GM10266 (cell line): Measurements from ENCODE around the gene DLG2.

Source experiments
- DNase-seq: peaks from one replicate; pipeline ENCODE4 v3.0.0; 2012; ENCODE audit errors: extremely low spot score
- TF ChIP-seq, protein P1 (sequence below): IDR thresholded peaks from 2 replicates; pipeline ENCODE4 v1.5.1; 2012; ENCODE audit warnings: mild to moderate bottlenecking, low read depth; ENCODE audit not compliant: control insufficient read depth, insufficient read depth; ENCODE audit errors: missing control alignments

The DLG2 gene

DNA sequence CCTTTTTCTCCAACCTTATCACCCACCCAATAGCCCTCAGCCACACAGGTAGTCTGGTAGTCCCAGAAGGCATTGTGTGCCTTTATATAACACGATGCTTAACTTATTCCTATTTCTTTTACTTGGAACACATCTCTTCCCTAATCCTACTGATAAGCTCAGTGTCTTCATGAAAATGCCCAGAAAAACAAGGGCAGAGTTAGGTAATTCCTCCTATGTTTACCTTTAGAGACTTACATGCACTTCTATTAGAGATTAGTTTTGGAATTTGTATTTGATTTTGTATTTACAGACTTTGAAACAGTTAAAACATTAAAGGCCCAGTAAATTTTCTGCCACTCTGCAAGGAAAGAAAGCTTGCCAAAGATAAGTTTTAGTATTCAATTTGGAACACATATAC, 1703.2 kb downstream of the DLG2 start:
- DNase-seq, result no peak

DNA sequence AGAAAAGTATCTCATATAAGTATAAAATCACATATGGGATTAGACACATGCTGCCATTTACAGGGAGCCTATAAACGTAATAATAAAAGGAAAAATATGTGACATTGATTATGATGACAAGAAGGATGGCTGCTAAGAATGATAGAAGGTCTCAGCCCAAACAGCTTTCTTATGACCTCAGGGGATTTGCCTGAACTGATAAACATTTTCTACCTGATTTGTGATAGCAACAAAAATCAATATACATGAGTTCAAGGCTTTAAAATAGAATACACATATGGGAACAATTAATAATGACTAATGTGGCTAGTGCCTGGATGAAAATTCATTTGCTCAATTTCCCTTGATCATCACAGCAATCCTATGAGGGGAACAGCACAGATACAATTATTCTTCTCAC, 1704.2 kb downstream of the DLG2 start:
- DNase-seq, result no peak
- TF ChIP-seq, protein P1, sequence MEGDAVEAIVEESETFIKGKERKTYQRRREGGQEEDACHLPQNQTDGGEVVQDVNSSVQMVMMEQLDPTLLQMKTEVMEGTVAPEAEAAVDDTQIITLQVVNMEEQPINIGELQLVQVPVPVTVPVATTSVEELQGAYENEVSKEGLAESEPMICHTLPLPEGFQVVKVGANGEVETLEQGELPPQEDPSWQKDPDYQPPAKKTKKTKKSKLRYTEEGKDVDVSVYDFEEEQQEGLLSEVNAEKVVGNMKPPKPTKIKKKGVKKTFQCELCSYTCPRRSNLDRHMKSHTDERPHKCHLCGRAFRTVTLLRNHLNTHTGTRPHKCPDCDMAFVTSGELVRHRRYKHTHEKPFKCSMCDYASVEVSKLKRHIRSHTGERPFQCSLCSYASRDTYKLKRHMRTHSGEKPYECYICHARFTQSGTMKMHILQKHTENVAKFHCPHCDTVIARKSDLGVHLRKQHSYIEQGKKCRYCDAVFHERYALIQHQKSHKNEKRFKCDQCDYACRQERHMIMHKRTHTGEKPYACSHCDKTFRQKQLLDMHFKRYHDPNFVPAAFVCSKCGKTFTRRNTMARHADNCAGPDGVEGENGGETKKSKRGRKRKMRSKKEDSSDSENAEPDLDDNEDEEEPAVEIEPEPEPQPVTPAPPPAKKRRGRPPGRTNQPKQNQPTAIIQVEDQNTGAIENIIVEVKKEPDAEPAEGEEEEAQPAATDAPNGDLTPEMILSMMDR, result no peak

More for the DNA sequence above, 1703.2 kb downstream of the DLG2 start:
- TF ChIP-seq, protein P1, result no peak

DNA sequence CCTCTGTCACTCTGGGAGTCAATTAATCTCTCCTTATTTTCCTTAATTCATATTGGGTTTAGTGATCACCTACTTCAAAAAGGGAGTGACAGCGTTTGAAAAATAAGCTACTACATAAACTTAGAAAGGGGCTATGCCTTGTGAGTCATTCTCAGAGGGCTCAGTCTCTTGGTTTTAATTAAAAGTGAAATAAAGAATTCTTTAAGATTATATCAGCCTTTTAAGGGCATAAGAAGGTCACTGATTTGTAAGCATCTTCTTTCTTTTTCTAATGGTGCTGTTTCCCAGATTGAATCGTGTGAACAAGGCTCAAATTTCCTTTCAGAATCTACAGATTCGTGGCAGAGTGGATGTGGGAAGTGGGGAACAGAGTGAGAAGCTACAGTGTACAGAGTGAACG, 1704.8 kb downstream of the DLG2 start:
- no peak for DNase-seq
- TF ChIP-seq, protein P1, result no peak

DNA sequence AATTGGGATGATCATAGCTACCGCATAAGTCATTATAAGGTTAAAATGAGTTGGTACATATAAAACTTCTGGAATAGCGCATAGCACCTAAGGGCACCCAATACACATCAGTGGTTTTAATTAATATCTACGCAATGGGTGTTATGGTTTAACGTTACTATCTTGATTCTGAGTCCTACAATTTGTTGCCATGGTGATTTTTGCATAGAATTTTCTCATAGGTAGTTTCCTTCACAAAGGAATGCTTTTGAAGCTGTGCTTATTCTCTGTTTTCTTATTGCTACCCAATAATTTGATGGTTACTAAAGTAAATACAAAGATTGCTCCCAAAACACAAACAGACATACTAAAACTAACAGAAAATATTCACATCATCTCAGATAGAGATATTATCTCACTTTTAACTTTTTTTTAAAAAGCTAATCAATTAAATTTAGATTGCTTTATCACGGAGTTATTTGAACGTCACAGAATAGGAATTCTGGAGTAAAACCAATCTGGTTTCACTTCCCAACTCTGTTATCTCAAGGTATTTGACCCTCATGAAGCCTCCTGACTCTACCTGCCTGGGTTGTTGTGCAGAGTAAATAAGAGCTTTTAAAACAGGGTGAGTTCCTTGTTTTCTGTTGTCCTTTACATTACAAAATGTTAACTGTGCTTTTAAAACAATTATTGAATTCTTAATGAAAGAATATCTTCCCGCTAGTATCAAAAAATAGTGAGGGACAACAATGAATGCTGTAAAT, 1705.5 kb downstream of the DLG2 start:
- TF ChIP-seq, protein P1, result no peak
- no peak for DNase-seq

DNA sequence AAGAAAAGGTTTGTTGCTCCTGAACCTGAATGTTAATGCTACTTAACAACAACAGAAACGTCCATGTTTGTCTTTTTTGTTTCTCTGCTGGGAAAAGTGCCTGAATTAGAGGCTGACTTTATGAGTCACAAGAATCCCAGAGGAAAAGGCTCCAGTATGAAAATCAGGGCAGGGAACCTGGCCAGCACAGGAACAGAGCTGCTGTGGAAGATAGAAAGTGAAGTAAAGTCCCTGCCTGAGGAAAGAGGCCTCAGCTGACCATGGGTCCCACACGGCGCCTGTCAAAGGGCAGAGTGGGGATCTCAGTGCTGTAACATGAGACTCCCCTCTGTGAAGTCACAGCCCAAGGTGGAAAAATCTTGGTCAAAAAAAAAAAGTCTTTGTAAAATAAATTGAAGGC, 1708.7 kb downstream of the DLG2 start:
- DNase-seq, result no peak
- TF ChIP-seq, protein P1, result no peak

DNA sequence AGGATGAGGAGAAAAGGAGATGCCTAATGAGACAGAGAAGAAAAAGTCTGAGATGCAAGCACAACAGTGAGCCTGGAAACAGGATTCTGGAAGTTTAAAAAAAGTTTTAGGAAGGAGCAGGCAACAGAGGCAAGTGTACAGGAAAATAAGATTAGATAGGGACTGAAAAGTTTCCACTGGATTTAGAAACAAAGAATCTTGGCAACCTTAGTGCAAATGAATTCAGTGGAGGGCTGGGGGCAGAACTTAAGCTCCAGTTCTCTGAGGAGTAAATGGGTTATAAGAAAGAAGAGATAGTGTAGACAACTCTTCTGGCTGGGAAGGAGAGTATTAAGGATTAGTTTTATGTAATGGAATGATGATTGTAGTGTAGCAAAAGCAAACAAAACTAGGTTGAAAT, 1712.1 kb downstream of the DLG2 start:
- no peak for DNase-seq
- TF ChIP-seq, protein P1, result no peak

DNA sequence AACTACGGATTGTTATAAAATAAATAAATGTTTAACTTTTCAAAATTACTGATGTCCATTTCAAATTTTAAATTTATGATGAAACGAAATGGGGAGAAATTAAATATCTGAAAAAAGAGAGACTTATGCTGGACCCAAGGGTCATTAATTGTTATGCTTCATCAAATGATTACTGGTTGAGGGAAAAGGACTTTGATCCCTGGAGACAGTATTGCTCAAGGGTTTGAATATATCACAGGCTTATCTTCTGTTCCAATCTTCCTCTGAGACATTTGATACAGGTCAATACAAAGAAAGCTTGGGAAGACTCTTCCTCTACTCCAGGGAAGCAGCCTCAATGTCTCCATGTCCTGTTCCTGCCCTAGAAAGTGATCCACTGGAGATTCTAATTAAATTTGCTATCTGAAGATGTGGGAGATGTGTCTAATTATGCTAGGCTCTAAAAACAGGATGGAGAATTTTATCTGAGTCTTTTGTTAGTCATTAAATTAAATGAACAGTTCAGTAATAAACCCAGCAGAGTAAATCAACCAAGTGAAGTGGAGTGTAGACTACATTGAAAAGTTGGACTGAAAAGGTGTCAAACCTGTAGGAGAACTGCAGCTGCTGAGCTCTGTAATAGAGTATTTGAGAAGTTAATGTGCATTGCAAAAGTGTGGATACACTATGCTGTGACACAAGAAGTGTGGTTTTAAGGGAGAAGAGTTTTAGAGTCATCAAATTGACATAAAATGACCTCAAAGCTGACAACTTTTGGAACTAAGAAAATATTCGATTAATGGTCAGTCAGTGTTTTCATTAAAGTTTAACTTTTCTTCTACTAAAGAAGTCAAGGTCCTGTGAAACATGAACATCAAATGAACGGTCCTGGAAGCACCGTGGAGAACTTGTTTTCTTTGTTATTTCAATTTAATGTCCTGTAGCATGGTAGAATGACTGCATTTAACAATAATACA, 1717.3 kb downstream of the DLG2 start:
- TF ChIP-seq, protein P1, result no peak
- no peak for DNase-seq
